SW480 (cell line): ENCODE data around the gene SOST.

Experiments
- DNase-seq: peaks from one replicate; pipeline ENCODE4 v3.0.0-alpha.2; 2016; ENCODE audit warnings: low spot score

Gene SOST

GRCh38 chr17:43706235-43706634 is 52.4 kb downstream of the SOST start:
- no peak for DNase-seq
